ENCODE results near the gene GJB3.

DNA sequence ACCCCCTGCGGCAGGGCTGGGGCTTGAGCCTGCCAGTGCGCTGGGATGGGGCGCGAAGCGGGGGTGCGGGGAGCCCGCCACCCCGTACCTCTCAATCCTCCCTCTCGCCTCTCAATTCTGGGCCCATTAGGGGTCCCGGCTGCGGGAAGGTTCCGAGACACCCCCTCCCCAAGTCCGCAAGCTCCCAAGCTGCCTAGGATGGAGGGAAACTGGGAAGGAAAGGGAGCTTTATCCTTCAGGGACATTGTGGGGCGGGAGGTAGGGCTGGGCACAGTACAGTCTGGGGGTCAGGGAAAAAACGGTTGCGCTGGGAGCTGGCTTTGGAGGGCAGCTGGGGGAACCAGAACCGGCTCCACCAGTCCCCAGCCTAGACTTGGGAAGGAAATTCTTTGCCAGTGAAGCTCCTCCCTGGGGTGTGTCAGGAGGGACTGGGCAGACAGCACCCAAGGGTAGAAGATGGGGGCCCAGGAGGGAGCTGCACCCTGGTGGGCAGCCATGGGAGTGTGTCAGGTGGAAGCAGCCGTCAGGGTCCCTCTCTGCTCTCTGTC lies 904 bp downstream of the GJB3 start:
- TF ChIP-seq, protein P1, sequence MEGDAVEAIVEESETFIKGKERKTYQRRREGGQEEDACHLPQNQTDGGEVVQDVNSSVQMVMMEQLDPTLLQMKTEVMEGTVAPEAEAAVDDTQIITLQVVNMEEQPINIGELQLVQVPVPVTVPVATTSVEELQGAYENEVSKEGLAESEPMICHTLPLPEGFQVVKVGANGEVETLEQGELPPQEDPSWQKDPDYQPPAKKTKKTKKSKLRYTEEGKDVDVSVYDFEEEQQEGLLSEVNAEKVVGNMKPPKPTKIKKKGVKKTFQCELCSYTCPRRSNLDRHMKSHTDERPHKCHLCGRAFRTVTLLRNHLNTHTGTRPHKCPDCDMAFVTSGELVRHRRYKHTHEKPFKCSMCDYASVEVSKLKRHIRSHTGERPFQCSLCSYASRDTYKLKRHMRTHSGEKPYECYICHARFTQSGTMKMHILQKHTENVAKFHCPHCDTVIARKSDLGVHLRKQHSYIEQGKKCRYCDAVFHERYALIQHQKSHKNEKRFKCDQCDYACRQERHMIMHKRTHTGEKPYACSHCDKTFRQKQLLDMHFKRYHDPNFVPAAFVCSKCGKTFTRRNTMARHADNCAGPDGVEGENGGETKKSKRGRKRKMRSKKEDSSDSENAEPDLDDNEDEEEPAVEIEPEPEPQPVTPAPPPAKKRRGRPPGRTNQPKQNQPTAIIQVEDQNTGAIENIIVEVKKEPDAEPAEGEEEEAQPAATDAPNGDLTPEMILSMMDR (conservative IDR thresholded peaks at IDR 0.05; ENCODE audit: low read depth, low read length) = peak; percentile 5; the same call in 1 of the 2 replicates
- TF ChIP-seq EZH2 (IDR thresholded peaks at IDR 0.05; ENCODE audit: low read length, unreplicated experiment) = no peak
- TF ChIP-seq EZH2phosphoT487 (IDR thresholded peaks at IDR 0.05; ENCODE audit: borderline replicate concordance, low read length) = no peak

Data from PC-3 (cell line).